Activated T-cell treated with anti-CD3 and anti-CD28 coated beads, Interleukin-2, amount 50 U/mL, for 72 hours (primary cell): Measurements from ENCODE around the gene SAFB. TPM values are rescaled to one million over a fixed set of nuclear protein-coding genes. Genes with fewer than 3 reads are reported as not detected.

ENCODE experiments used
- ATAC-seq, 2 donors: fragments of 150-1000 bp; cut with Tn5 transposase; replicated peaks in 1 of 2; 2 replicates each; pipeline ENCODE4 v1.10.0; 2021; ENCODE audit warnings: moderate library complexity in 2 of 2, mild to moderate bottlenecking in 1 of 2
- DNase-seq, 2 donors: peaks; one replicate each; pipeline ENCODE4 v3.0.0; 2021 to 2022; ENCODE audit warnings: mixed read lengths in 1 of 2
- H3K27ac Mint-ChIP-seq: one replicate; pipeline ENCODE4 v1.8.0; 2022; ENCODE audit warnings: mild to moderate bottlenecking, moderate library complexity, mixed read lengths
- H3K27me3 Mint-ChIP-seq: one replicate; pipeline ENCODE4 v1.8.0; 2022; ENCODE audit warnings: low read depth, mixed read lengths
- H3K36me3 Mint-ChIP-seq, 2 donors: one replicate each; pipeline ENCODE4 v1.8.0; 2022; ENCODE audit warnings: mixed read lengths in 2 of 2, mild to moderate bottlenecking in 1 of 2; ENCODE audit not compliant: insufficient read depth in 2 of 2
- H3K4me1 Mint-ChIP-seq: one replicate; pipeline ENCODE4 v1.8.0; 2022; ENCODE audit warnings: low read depth, mixed read lengths
- H3K4me3 Mint-ChIP-seq, 2 donors: one replicate each; pipeline ENCODE4 v1.8.0; 2022; ENCODE audit warnings: mild to moderate bottlenecking in 2 of 2, mixed read lengths in 2 of 2, moderate library complexity in 2 of 2
- H3K9me3 Mint-ChIP-seq, 2 donors: one replicate each; pipeline ENCODE4 v1.8.0; 2022; ENCODE audit warnings: mixed read lengths in 2 of 2
- total RNA-seq, 2 donors: library from RNA; stranded (reverse); gene quantifications; one replicate each; pipeline ENCODE4 v1.2.3, GENCODE V29; 2022

Gene SAFB
- total RNA-seq, 2 donors from 2014 or later, result 108 to 112 TPM

DNA sequence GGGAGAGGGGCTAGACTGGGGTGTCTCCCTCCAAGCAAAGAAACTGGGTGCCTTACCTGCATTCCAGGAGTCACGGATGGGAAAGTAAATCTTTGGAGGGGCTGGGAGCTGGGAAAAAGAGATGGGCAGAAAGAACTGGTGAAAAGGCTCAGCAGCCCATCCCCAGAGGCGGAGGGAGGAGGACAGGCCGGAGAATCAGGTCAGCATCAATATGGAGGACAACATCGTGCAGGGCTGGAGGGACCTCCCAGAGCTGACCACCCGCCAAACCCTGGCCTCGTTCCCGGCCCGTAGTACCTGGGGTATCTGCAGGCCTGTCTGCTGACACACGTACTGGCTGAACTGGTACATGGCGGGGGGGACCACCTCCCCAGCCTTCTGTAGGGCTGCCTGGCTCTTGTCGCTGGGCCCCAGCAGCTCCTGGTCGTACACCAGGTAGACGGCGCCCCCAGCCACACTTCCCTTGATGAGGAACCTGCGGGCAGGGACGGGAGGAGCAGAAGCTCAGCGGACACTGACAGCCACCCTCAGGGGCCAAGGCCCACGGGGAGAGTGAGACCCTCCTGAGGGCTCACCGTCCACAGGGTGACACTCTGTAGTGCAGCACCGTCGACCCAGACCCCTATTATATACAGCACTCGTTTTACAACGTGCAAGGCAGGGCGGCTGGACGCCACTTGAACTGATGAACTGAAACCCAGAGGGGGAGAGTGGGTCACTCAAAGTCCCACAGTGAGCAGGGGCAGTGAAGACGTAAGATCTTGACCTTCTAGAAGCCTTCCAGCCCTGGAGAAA is 56.6 kb downstream of the SAFB start:
- H3K4me3 Mint-ChIP-seq, result peak overlapping the region; percentile 81 to 99
- peaks cover 30% of the 10 kb centered on the region for H3K4me1 Mint-ChIP-seq
- H3K27ac Mint-ChIP-seq, result peak overlapping the region; percentile 86
- peaks cover 0 to 3% of the 10 kb centered on the region in 2 donors for H3K9me3 Mint-ChIP-seq
- H3K36me3 Mint-ChIP-seq, result peaks cover 0 to 3% of the 10 kb centered on the region in 2 donors
- ATAC-seq, result no peak
- no peak for DNase-seq
- no peaks in the 10 kb centered on the region for H3K27me3 Mint-ChIP-seq

GRCh38 chr19:5680084-5680436 is 57.2 kb downstream of the SAFB start:
- Mint-ChIP-seq H3K27me3 (no peaks in the 10 kb centered on the region), H3K4me3 (peak overlapping the region; percentile 81 to 99), H3K27ac (peak overlapping the region; percentile 86), H3K9me3 (peaks cover 0 to 3% of the 10 kb centered on the region in 2 donors), H3K4me1 (peaks cover 30% of the 10 kb centered on the region), H3K36me3 (peaks cover 0 to 3% of the 10 kb centered on the region in 2 donors)
- ATAC-seq (no peak), DNase-seq (no peak)

DNA sequence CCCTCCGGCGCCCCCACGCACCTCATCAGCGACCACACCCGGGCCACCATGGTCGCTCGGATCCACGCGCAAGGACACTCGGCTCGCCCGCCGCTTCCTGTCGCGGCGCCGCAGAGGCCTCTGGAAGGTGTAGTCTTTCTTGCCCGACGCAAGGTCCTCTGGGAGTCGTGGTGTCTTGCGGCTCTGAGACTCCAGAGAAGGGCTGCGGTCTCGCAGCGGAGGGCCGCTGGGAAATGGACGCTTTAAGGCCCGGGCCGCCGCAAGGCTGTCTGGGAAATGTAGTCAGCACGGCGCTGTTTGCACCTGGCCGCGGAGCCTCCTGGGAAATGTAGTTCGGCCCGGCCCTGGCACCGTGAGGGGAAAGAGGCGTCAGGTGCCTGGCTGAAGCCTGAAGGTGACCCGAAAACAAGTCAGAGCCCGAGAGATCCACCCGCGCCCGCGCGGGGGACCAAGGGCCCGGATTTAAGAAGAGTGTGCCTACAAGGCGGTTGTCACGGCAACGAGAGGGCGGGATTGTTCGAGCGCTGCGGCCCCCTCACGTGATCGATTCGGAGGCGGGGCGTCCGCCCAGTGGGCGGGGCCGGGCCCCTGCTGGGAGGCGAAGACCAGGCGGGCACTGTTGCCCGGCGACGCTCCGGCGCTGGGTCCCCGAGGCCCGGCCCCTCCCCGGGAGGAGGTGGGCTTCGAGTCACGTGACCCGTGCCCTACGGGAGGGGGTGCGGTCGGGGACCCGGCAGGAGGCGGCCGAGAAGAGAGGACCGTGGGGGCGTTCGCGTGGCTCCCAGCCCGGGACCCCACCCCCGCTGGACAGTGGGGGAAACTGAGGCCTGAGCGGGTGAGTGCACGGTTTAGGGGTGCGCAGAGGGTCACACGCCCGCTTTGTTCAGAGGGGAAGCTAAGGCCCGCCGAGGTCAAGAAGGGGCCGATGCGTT is 57.8 kb downstream of the SAFB start, which contains the start of the genes HSD11B1L and MICOS13:
TSS of gene HSD11B1L (plus strand) at position 591 of the 932 bp plus-strand sequence. CDS start 3,806 bp downstream, outside the sequence.
TSS of gene MICOS13 (minus strand) at position 80 of the 932 bp plus-strand sequence. CDS start at position 50, 30 bp downstream.
- Mint-ChIP-seq H3K4me3 (peak within 1 kb of the TSS; percentile 81 to 99), H3K4me1 (peaks cover 32% of the 10 kb centered on the region), H3K36me3 (peaks cover 0 to 3% of the 10 kb centered on the region in 2 donors), H3K27ac (peak within 1 kb of the TSS; percentile 86), H3K9me3 (peaks cover 0 to 3% of the 10 kb centered on the region in 2 donors), H3K27me3 (no peaks in the 10 kb centered on the region)
- peak; percentile 98 to 99 for DNase-seq
- peak; percentile 95 to 96 for ATAC-seq

- DNase-seq, result no peak
- Mint-ChIP-seq H3K4me3 (peak overlapping the region; percentile 67 to 69), H3K4me1 (peaks cover 40% of the 10 kb centered on the region), H3K9me3 (peaks cover 0 to 3% of the 10 kb centered on the region in 2 donors), H3K27ac (peak overlapping the region; percentile 2), H3K27me3 (no peaks in the 10 kb centered on the region), H3K36me3 (peaks cover 0 to 3% of the 10 kb centered on the region in 2 donors)
- no peak for ATAC-seq
These were observed 58.7 kb downstream of the SAFB start for GRCh38 chr19:5681391-5682106.

GRCh38 chr19:5682107-5682482 is 59.2 kb downstream of the SAFB start:
- Mint-ChIP-seq H3K9me3 (peaks cover 0 to 3% of the 10 kb centered on the region in 2 donors), H3K4me3 (peak overlapping the region; percentile 67 to 69), H3K36me3 (peaks cover 0 to 3% of the 10 kb centered on the region in 2 donors), H3K27ac (peak overlapping the region; percentile 2), H3K4me1 (peaks cover 41% of the 10 kb centered on the region), H3K27me3 (no peaks in the 10 kb centered on the region)
- DNase-seq (no peak), ATAC-seq (no peak)

- Mint-ChIP-seq H3K9me3 (peaks cover 0 to 3% of the 10 kb centered on the region in 2 donors), H3K4me1 (peaks cover 45% of the 10 kb centered on the region), H3K27ac (peak overlapping the region; percentile 31), H3K27me3 (no peaks in the 10 kb centered on the region), H3K36me3 (peaks cover 0 to 3% of the 10 kb centered on the region in 2 donors), H3K4me3 (no peak overlapping the region)
- ATAC-seq (no peak), DNase-seq (no peak)
These were observed 60.4 kb downstream of the SAFB start for GRCh38 chr19:5683177-5683886.

DNA sequence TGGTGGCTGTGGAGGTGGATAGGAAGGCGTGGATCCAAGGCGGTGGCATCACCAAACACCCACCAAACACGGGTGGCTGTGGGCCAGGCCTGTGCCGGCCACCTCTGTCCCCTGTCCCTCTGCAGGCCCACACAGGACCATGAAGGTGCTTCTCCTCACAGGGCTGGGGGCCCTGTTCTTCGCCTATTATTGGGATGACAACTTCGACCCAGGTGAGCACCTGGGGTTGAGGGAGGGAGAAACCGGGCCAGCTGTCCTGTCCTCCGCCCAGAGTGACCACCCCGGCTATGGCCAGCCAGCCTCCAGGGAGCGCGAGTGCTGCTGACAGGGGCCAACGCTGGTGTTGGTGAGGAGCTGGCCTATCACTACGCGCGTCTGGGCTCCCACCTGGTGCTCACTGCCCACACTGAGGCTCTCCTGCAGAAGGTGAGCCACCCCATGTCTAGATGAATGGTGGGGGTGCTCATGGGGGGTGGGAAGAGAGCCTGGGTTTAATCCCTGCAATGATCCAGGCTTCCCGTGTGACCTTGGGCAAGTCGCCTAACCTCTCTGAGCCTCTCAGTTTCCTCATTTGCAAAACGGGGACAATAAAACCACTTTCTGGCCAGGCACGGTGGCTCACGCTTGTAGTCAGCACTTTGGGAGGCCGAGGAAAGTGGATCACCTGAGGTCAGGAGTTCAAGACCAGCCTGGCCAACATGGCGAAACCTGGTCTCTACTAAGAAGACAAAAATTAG is 62.0 kb downstream of the SAFB start:
- Mint-ChIP-seq H3K27ac (no peak overlapping the region), H3K36me3 (peaks cover 0 to 2% of the 10 kb centered on the region in 2 donors), H3K4me3 (no peak overlapping the region), H3K4me1 (peaks cover 40% of the 10 kb centered on the region), H3K9me3 (peaks cover 0 to 3% of the 10 kb centered on the region in 2 donors), H3K27me3 (no peaks in the 10 kb centered on the region)
- no peak for DNase-seq
- no peak for ATAC-seq

- H3K4me1 Mint-ChIP-seq, result peaks cover 41% of the 10 kb centered on the region
- H3K4me3 Mint-ChIP-seq, result peak overlapping the region; percentile 85 to 88
- H3K27me3 Mint-ChIP-seq, result no peaks in the 10 kb centered on the region
- DNase-seq, result no peak
- no peak for ATAC-seq
- no peak overlapping the region for H3K27ac Mint-ChIP-seq
- peaks cover 4 to 11% of the 10 kb centered on the region in 2 donors for H3K36me3 Mint-ChIP-seq
- peaks cover 0 to 3% of the 10 kb centered on the region in 2 donors for H3K9me3 Mint-ChIP-seq
These were observed 63.4 kb downstream of the SAFB start for GRCh38 chr19:5686326-5686646.

DNA sequence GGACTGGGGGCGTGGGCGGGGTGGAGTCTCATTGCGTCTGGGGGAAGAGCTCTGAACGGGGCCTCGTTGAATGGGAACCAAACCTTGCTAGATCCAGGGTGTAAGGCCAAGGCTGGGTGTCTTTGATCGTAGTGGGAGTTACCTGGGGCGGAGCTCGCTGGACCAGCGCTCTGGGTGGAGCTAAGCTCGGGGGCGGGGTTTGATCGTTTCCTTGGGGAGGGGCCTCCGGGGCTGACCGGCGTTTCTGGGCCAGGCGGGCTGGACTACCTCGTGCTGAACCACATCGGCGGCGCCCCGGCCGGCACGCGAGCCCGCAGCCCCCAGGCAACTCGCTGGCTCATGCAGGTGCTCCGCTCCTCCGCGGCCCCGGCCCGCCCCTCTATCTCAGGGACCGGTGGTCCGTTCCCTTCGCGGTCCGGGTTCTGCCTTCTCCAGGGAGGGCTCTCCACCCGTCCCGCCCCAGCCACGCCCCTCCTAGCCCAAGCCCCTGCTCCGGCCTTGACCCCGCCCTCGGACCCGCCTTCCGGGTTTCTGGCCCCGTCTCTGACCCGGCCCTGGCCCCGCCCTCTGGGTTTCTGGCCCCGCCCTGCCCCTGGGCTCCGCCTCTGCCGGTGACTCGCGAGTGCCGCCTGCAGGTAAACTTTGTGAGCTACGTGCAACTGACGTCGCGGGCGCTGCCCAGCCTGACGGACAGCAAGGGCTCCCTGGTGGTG is 63.9 kb downstream of the SAFB start:
- peaks cover 36% of the 10 kb centered on the region for H3K4me1 Mint-ChIP-seq
- ATAC-seq (peak; percentile 74 to 75), DNase-seq (peak; percentile 100)
- H3K27me3 Mint-ChIP-seq, result no peaks in the 10 kb centered on the region
- peak overlapping the region; percentile 40 for H3K27ac Mint-ChIP-seq
- no peaks in the 10 kb centered on the region for H3K9me3 Mint-ChIP-seq
- H3K4me3 Mint-ChIP-seq, result peak overlapping the region; percentile 85 to 88
- peaks cover 4 to 11% of the 10 kb centered on the region in 2 donors for H3K36me3 Mint-ChIP-seq

DNA sequence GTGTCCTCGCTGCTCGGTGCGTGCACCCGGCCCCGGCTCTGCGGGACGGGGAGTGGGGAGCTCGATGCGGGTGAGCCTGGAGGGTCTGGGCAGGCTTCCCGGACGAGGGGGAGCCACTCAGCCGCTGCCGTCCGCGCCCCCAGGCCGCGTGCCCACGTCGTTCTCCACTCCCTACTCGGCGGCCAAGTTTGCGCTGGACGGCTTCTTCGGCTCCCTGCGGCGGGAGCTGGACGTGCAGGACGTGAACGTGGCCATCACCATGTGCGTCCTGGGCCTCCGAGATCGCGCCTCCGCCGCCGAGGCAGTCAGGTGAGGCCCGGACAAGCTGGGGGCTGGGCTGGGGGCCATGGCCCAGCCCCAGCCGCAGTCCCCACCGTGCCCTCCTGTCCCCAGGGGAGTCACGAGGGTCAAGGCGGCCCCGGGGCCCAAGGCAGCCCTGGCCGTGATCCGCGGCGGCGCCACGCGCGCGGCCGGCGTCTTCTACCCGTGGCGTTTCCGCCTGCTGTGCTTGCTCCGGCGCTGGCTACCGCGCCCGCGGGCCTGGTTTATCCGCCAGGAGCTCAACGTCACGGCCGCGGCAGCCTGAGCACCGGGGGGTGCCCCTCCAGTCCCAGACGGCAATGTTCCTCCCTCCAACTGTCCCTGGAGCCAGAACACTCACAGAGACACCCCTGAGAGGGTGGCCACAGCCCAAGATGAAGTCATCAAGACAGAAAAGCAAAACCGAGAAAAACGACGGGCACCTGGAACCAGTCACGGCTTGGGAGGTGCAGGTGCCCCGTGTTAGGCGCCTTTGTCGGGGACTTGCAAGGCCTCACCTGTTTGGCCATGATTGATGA is 64.7 kb downstream of the SAFB start:
- H3K36me3 Mint-ChIP-seq, result peaks cover 4 to 11% of the 10 kb centered on the region in 2 donors
- no peaks in the 10 kb centered on the region for H3K27me3 Mint-ChIP-seq
- no peaks in the 10 kb centered on the region for H3K9me3 Mint-ChIP-seq
- peak overlapping the region; percentile 19 for H3K27ac Mint-ChIP-seq
- DNase-seq (no peak), ATAC-seq (no peak)
- H3K4me1 Mint-ChIP-seq, result peaks cover 40% of the 10 kb centered on the region
- peak overlapping the region; percentile 85 to 88 for H3K4me3 Mint-ChIP-seq
